ENCODE data around the gene SHE.

DNA sequence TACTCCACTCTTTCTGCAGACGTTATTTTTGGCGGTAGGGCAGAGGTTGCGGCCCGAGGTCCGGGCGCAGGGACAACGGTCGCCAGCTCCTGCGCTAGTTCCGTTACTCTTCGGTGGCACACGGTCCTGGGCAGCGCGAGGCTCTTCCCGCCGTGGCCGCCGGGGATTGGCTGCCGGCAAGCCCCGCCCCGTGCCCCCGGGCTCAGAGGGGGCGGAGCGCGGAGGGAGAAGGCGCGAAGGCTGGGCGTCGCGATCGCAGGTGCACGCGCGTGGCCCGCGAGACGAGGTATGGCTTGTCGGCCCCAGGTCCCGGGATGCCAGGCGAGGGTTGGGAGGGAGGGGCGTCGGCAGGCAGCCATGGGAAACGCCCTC is 518 bp upstream of the SHE start:
- TF ChIP-seq, protein P1, sequence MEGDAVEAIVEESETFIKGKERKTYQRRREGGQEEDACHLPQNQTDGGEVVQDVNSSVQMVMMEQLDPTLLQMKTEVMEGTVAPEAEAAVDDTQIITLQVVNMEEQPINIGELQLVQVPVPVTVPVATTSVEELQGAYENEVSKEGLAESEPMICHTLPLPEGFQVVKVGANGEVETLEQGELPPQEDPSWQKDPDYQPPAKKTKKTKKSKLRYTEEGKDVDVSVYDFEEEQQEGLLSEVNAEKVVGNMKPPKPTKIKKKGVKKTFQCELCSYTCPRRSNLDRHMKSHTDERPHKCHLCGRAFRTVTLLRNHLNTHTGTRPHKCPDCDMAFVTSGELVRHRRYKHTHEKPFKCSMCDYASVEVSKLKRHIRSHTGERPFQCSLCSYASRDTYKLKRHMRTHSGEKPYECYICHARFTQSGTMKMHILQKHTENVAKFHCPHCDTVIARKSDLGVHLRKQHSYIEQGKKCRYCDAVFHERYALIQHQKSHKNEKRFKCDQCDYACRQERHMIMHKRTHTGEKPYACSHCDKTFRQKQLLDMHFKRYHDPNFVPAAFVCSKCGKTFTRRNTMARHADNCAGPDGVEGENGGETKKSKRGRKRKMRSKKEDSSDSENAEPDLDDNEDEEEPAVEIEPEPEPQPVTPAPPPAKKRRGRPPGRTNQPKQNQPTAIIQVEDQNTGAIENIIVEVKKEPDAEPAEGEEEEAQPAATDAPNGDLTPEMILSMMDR (conservative IDR thresholded peaks at IDR 0.05 in 1 of 2, IDR thresholded peaks at IDR 0.05 in 1 of 2; ENCODE audit: low read depth in 1 of 2, low read length in 2 of 2): no peak
- no peak for TF ChIP-seq EZH2 (IDR thresholded peaks at IDR 0.05; ENCODE audit: low read length, missing control alignments)

All from fibroblast of lung (primary cell).